Measurements from ENCODE around the gene KCND3. TPM values are rescaled to one million over a fixed set of nuclear protein-coding genes. Genes with fewer than 3 reads are reported as not detected.

KCND3 gene
- polyA plus RNA-seq, 1 donor from 2014 or later: 7.8 TPM

GRCh38 chr1:111729271-111729921 lies 260.1 kb downstream of the KCND3 start:
- TF ChIP-seq TAF1 (IDR thresholded peaks at IDR 0.05; ENCODE audit: low read depth): no peak
- no peak for TF ChIP-seq RAD21 (conservative IDR thresholded peaks at IDR 0.05)
- TF ChIP-seq SMC3 (conservative IDR thresholded peaks at IDR 0.05; ENCODE audit: poor library complexity): no peak
- no peak for TF ChIP-seq EP300 (conservative IDR thresholded peaks at IDR 0.05; ENCODE audit: poor library complexity, severe bottlenecking)
- TF ChIP-seq CTCF (IDR thresholded peaks at IDR 0.05; ENCODE audit: poor library complexity, severe bottlenecking): no peak
- no peak for TF ChIP-seq REST (IDR thresholded peaks at IDR 0.05; ENCODE audit: borderline replicate concordance)
- no peak for TF ChIP-seq POLR2AphosphoS5 (IDR thresholded peaks at IDR 0.05)
- TF ChIP-seq MXI1 (conservative IDR thresholded peaks at IDR 0.05; ENCODE audit: poor library complexity, severe bottlenecking): no peak
- no peak for TF ChIP-seq EZH2 (IDR thresholded peaks at IDR 0.05; ENCODE audit: borderline replicate concordance, insufficient read depth, low read length, poor library complexity, severe bottlenecking)
- no peak overlapping the region for H3K9ac ChIP-seq (ENCODE audit: low read length)
- H3K27me3 ChIP-seq (ENCODE audit: insufficient read depth, low read depth, low read length): no peaks in the 10 kb centered on the region
- no peaks in the 10 kb centered on the region for H3K9me2 ChIP-seq (ENCODE audit: insufficient read depth, low read length)
- no peak overlapping the region for H3K4me3 ChIP-seq (ENCODE audit: low read length)
- no peaks in the 10 kb centered on the region for H3K9me3 ChIP-seq (ENCODE audit: low read length)
- H3K4me2 ChIP-seq (ENCODE audit: low read length): no peak overlapping the region
- H3F3A ChIP-seq (ENCODE audit: insufficient read depth, low read length, poor library complexity, severe bottlenecking): no peaks in the 10 kb centered on the region
- no peak overlapping the region for H3K27ac ChIP-seq (ENCODE audit: low read length)
- H2AFZ ChIP-seq (ENCODE audit: low read depth, low read length): no peak overlapping the region
- H4K20me1 ChIP-seq (ENCODE audit: insufficient read depth): no peaks in the 10 kb centered on the region
- no peaks in the 10 kb centered on the region for H3K79me2 ChIP-seq (replicated peaks; ENCODE audit: insufficient read depth, low read length)
- no peaks in the 10 kb centered on the region for H3K36me3 ChIP-seq (ENCODE audit: insufficient read depth, low read length)

GRCh38 chr1:111727056-111727455 lies 262.4 kb downstream of the KCND3 start:
- no peak overlapping the region for H3K4me3 ChIP-seq (ENCODE audit: low read length)
- no peak overlapping the region for H3K27ac ChIP-seq (ENCODE audit: low read length)
- no peaks in the 10 kb centered on the region for H4K20me1 ChIP-seq (ENCODE audit: insufficient read depth)
- no peaks in the 10 kb centered on the region for H3K9me2 ChIP-seq (ENCODE audit: insufficient read depth, low read length)
- no peaks in the 10 kb centered on the region for H3K27me3 ChIP-seq (ENCODE audit: insufficient read depth, low read depth, low read length)
- no peak overlapping the region for H2AFZ ChIP-seq (ENCODE audit: low read depth, low read length)
- H3K9me3 ChIP-seq (ENCODE audit: low read length): no peaks in the 10 kb centered on the region
- no peaks in the 10 kb centered on the region for H3K36me3 ChIP-seq (ENCODE audit: insufficient read depth, low read length)
- no peak overlapping the region for H3K9ac ChIP-seq (ENCODE audit: low read length)
- H3K79me2 ChIP-seq (replicated peaks; ENCODE audit: insufficient read depth, low read length): no peaks in the 10 kb centered on the region
- H3F3A ChIP-seq (ENCODE audit: insufficient read depth, low read length, poor library complexity, severe bottlenecking): no peaks in the 10 kb centered on the region
- TF ChIP-seq EZH2 (IDR thresholded peaks at IDR 0.05; ENCODE audit: borderline replicate concordance, insufficient read depth, low read length, poor library complexity, severe bottlenecking): no peak
- no peak for TF ChIP-seq TAF1 (IDR thresholded peaks at IDR 0.05; ENCODE audit: low read depth)
- TF ChIP-seq MXI1 (conservative IDR thresholded peaks at IDR 0.05; ENCODE audit: poor library complexity, severe bottlenecking): no peak
- no peak for TF ChIP-seq CTCF (IDR thresholded peaks at IDR 0.05; ENCODE audit: poor library complexity, severe bottlenecking)
- no peak for TF ChIP-seq SMC3 (conservative IDR thresholded peaks at IDR 0.05; ENCODE audit: poor library complexity)
- TF ChIP-seq RAD21 (conservative IDR thresholded peaks at IDR 0.05): no peak
- TF ChIP-seq POLR2AphosphoS5 (IDR thresholded peaks at IDR 0.05): no peak
- TF ChIP-seq EP300 (conservative IDR thresholded peaks at IDR 0.05; ENCODE audit: poor library complexity, severe bottlenecking): no peak
- TF ChIP-seq REST (IDR thresholded peaks at IDR 0.05; ENCODE audit: borderline replicate concordance): no peak
- H3K4me2 ChIP-seq (ENCODE audit: low read length): no peak overlapping the region
